SJSA1 (cell line): ENCODE results near the gene MBL2. TPM values are rescaled to one million over a fixed set of nuclear protein-coding genes. Genes with fewer than 3 reads are reported as not detected.

Source experiments
- DNase-seq, 2 experiments: peaks; one replicate each; pipeline ENCODE4 v3.0.0-alpha.2; 2015 to 2020; ENCODE audit warnings: low spot score in 2 of 2, low read depth in 1 of 2
- H3K27ac ChIP-seq: fragments of 250-450 bp; sonication (Bioruptor Pico); 2 replicates; pipeline ENCODE4 v1.5.1; 2020; ENCODE audit warnings: mild to moderate bottlenecking, moderate library complexity
- H3K27me3 ChIP-seq: fragments of 250-450 bp; sonication (Bioruptor Pico); replicated peaks from 2 replicates; pipeline ENCODE4 v1.5.1; 2020; ENCODE audit warnings: mild to moderate bottlenecking, moderate library complexity
- H3K36me3 ChIP-seq: fragments of 250-450 bp; sonication (Bioruptor Pico); 2 replicates; pipeline ENCODE4 v1.5.1; 2020; ENCODE audit warnings: mild to moderate bottlenecking
- H3K4me1 ChIP-seq: fragments of 250-450 bp; sonication (Bioruptor Pico); replicated peaks from 2 replicates; pipeline ENCODE4 v1.6.1; 2021; ENCODE audit warnings: mild to moderate bottlenecking
- H3K4me3 ChIP-seq: fragments of 250-450 bp; sonication (Bioruptor Pico); 2 replicates; pipeline ENCODE4 v1.5.1; 2020; ENCODE audit warnings: mild to moderate bottlenecking
- H3K9me3 ChIP-seq: fragments of 250-450 bp; sonication (Bioruptor Pico); replicated peaks from 2 replicates; pipeline ENCODE4 v1.5.1; 2020; ENCODE audit warnings: mild to moderate bottlenecking
- total RNA-seq: library from RNA; depleted of rRNA; stranded (reverse); fragments of >200 nt; shearing (Covaris generic); gene quantifications from 2 replicates; pipeline ENCODE4 v1.2.3, GENCODE V29; 2014

Gene MBL2
- total RNA-seq, 1 experiment from 2014 or later = not detected

GRCh38 chr10:52759154-52759553 lies 13.4 kb downstream of the MBL2 start:
- Histone ChIP-seq H3K27me3 (no peaks in the 10 kb centered on the region), H3K4me1 (no peaks in the 10 kb centered on the region)
- DNase-seq = no peak

DNA sequence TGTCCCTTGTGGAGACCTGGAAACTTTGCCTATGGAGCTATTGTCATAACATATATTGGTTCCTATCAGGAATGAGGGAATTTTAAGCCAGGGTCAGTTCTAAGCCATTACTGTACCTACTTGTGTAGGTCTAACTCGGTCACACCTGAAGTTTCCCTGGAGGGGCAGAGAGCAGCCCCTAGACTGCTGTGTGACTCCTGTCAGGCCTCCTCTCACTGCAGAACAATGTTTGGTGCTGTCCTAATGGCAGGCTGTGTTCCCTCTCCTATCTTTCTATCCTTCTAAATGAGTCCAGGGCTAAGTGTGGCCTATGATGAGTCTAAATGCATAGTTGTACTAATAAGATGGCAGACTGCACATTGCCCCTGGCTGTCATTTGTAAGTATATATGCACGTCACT lies 14.2 kb downstream of the MBL2 start:
- Histone ChIP-seq H3K27me3 (no peaks in the 10 kb centered on the region), H3K4me3 (no peak overlapping the region), H3K9me3 (no peaks in the 10 kb centered on the region), H3K36me3 (no peaks in the 10 kb centered on the region), H3K27ac (no peak overlapping the region), H3K4me1 (no peaks in the 10 kb centered on the region)
- peak in 1 of 2 experiments; percentile 17 for DNase-seq

More at GRCh38 chr10:52759154-52759553, 13.4 kb downstream of the MBL2 start:
- H3K36me3 ChIP-seq = no peaks in the 10 kb centered on the region
- H3K4me3 ChIP-seq = no peak overlapping the region
- no peak overlapping the region for H3K27ac ChIP-seq
- no peaks in the 10 kb centered on the region for H3K9me3 ChIP-seq

DNA sequence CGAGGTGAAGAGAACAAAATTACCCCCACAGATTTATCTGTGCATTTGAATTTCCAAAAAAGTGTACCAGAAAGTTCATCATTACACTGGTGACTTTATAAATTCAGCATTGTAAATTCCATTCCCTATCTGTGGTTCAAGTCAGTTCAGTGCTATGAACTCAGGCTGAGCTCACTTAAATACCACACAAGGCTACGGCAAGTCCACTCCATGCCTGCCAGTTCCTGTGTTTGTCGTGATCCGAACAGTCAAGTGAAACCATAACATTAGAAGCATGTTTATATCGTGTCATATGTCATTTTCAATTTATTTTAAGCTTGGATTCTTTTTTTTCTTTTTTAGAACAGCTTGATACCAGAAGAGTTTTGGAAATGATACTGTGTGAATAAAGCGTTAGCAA lies 14.8 kb downstream of the MBL2 start:
- DNase-seq = no peak
- H3K27me3 ChIP-seq = no peaks in the 10 kb centered on the region

GRCh38 chr10:52756966-52757365 lies 15.6 kb downstream of the MBL2 start:
- Histone ChIP-seq H3K27me3 (no peaks in the 10 kb centered on the region), H3K36me3 (no peaks in the 10 kb centered on the region), H3K27ac (no peak overlapping the region), H3K9me3 (no peaks in the 10 kb centered on the region), H3K4me3 (no peak overlapping the region), H3K4me1 (no peaks in the 10 kb centered on the region)
- no peak for DNase-seq

More for the DNA sequence above, 14.8 kb downstream of the MBL2 start:
- no peaks in the 10 kb centered on the region for H3K4me1 ChIP-seq
- H3K27ac ChIP-seq = no peak overlapping the region
- no peaks in the 10 kb centered on the region for H3K36me3 ChIP-seq
- no peaks in the 10 kb centered on the region for H3K9me3 ChIP-seq
- H3K4me3 ChIP-seq = no peak overlapping the region

GRCh38 chr10:52756295-52756694 lies 16.3 kb downstream of the MBL2 start:
- no peaks in the 10 kb centered on the region for H3K27me3 ChIP-seq
- H3K9me3 ChIP-seq = no peaks in the 10 kb centered on the region
- DNase-seq = no peak
- no peaks in the 10 kb centered on the region for H3K4me1 ChIP-seq
- no peaks in the 10 kb centered on the region for H3K36me3 ChIP-seq
- H3K27ac ChIP-seq = no peak overlapping the region
- no peak overlapping the region for H3K4me3 ChIP-seq

DNA sequence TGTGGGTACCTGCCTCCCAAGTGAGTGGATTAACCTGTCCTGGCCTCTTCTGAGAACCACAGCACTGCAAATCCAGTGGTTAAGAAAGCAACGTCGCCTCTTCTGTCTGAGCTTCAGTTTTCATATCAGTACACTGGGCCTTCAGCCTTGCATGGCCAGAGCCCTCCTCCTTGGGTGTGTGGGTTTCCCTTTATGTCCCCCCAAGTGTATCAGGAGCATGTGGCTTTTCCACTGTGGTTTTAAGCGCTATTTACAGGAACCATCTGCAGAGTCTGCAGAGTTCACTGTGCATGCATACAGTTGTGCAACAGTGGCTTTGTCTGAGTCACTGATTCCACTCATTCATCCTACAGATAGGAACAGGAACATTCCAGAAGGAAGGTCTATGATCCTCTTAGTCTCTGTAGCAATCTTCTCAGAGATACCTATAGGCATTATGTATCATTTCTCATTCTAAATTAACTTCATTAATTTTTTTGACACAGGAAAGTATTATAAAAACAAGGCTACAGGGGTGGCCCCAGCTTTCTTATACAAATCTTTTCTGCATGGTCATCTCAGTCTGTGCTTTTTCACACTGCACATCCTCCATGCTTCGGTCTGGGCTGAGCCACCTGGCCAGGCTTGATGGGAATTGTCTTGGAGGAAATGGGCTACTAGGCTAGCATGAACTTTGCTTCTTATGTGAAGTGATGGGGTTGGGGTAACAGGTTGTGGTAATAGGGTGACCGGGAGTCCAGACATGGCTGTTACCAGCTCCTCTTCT lies 17.1 kb downstream of the MBL2 start:
- no peaks in the 10 kb centered on the region for H3K4me1 ChIP-seq
- no peak overlapping the region for H3K27ac ChIP-seq
- no peak overlapping the region for H3K4me3 ChIP-seq
- no peaks in the 10 kb centered on the region for H3K27me3 ChIP-seq
- H3K36me3 ChIP-seq = no peaks in the 10 kb centered on the region
- no peaks in the 10 kb centered on the region for H3K9me3 ChIP-seq
- DNase-seq = no peak

DNA sequence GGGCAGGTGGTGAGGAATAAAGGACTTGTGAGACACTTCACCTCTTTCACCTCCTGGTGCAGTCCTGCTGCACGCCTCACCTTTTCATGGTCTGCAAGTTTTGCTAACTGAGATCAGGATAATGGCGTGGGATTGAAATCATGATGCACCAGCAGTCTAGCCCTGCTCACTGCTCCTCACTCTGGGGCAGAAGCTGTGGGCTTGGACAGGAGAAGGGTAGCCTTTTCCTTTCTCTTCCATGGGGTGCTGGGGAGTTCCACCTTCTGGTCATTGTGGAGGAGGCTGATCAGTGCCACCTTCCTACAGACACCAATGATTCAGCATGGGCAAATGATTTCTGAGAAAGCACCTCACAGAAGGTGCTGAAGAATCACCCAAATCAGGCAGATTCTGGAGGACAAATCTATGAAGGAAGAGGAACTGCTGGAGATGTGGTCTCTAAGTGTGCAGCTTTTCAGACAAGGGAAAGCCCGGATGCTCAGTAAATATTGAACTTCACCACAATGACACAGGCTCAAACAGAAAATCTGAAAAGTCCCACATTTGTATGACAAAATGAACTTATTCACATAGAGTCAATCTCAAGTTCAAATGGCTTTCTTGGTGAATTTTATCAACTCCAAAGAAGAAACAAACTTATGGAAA lies 19.7 kb downstream of the MBL2 start:
- H3K36me3 ChIP-seq = no peaks in the 10 kb centered on the region
- H3K9me3 ChIP-seq = no peaks in the 10 kb centered on the region
- H3K27me3 ChIP-seq = no peaks in the 10 kb centered on the region
- H3K4me1 ChIP-seq = no peaks in the 10 kb centered on the region
- H3K27ac ChIP-seq = no peak overlapping the region
- DNase-seq = no peak
- H3K4me3 ChIP-seq = no peak overlapping the region

DNA sequence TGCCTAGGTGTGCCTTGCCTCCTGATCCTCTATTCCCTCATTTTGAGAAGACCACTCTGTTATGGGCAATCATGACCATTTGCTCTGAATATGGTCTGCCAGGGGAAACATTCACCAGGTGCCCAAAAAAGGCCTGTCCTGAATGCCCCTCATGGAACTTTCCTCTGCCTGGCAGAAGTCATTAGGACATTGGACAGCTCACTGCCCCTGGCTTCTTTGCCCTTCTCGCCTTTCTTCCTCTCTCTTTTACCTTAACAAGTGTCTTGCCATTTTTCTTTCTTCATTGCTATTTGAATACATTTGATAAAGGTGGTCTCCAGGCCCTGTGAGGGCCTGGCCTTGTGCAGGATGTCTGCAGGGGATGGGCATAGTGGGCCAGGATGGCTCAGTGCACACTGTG lies 20.3 kb downstream of the MBL2 start:
- no peaks in the 10 kb centered on the region for H3K4me1 ChIP-seq

DNA sequence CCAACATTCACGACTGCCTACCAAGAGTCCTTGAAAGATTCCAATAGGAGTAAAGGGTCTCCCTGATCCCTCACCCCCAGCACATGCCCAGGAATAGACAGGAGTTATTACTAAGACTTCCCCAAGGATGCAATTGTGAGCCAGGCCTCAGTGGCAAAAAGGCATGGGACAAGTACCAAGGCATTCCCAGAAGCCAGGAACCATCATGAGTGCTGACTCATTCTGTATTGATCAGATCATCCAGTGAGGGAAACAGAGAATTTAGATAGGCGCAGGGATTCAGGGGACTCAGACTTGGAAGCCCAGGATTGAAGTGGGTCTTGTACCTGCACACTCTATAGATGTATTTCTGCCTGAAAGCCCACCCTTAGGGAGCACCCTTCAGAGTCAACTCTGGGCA lies 21.2 kb downstream of the MBL2 start:
- DNase-seq = no peak
- Histone ChIP-seq H3K27ac (no peak overlapping the region), H3K36me3 (no peaks in the 10 kb centered on the region), H3K4me1 (no peaks in the 10 kb centered on the region), H3K27me3 (no peaks in the 10 kb centered on the region), H3K9me3 (no peaks in the 10 kb centered on the region), H3K4me3 (no peak overlapping the region)

More for the DNA sequence above, 20.3 kb downstream of the MBL2 start:
- Histone ChIP-seq H3K36me3 (no peaks in the 10 kb centered on the region), H3K9me3 (no peaks in the 10 kb centered on the region), H3K4me3 (no peak overlapping the region), H3K27ac (no peak overlapping the region), H3K27me3 (no peaks in the 10 kb centered on the region)
- no peak for DNase-seq

- H3K4me1 ChIP-seq = no peaks in the 10 kb centered on the region
- H3K27me3 ChIP-seq = no peaks in the 10 kb centered on the region
- no peak for DNase-seq
- no peaks in the 10 kb centered on the region for H3K9me3 ChIP-seq
- no peak overlapping the region for H3K27ac ChIP-seq
- H3K36me3 ChIP-seq = no peaks in the 10 kb centered on the region
- no peak overlapping the region for H3K4me3 ChIP-seq
These were observed 22.0 kb downstream of the MBL2 start for GRCh38 chr10:52750629-52751028.

GRCh38 chr10:52747694-52748093 lies 24.9 kb downstream of the MBL2 start:
- no peak for DNase-seq
- Histone ChIP-seq H3K27ac (no peak overlapping the region), H3K36me3 (no peaks in the 10 kb centered on the region), H3K4me1 (no peaks in the 10 kb centered on the region), H3K27me3 (no peaks in the 10 kb centered on the region), H3K9me3 (no peaks in the 10 kb centered on the region), H3K4me3 (no peak overlapping the region)

DNA sequence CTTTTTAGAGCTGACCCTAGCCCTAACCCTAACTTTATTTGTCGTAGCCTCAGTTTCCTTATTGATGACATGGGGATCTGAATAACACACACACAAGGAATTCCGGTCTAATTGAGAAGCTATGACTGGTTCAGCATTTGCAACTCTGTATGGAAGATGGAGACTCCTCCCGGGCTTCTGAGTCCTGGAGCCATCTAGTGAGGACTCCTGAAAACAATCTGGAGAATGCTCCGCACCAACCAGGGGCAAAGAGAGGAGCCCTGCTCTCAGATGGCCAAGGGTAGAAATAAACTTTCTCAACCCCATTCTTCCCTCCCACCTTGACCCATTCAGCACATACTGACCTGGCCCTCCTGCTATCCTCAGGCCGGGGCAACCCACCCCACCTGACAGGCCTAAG lies 26.4 kb downstream of the MBL2 start:
- Histone ChIP-seq H3K4me1 (no peaks in the 10 kb centered on the region), H3K4me3 (no peak overlapping the region), H3K36me3 (no peaks in the 10 kb centered on the region), H3K27ac (no peak overlapping the region), H3K9me3 (no peaks in the 10 kb centered on the region), H3K27me3 (no peaks in the 10 kb centered on the region)
- DNase-seq = no peak

- H3K27ac ChIP-seq = no peak overlapping the region
- no peaks in the 10 kb centered on the region for H3K9me3 ChIP-seq
- no peak for DNase-seq
- no peaks in the 10 kb centered on the region for H3K4me1 ChIP-seq
- no peaks in the 10 kb centered on the region for H3K36me3 ChIP-seq
- H3K27me3 ChIP-seq = no peaks in the 10 kb centered on the region
- H3K4me3 ChIP-seq = no peak overlapping the region
These were observed 28.4 kb downstream of the MBL2 start for GRCh38 chr10:52744057-52744805.

DNA sequence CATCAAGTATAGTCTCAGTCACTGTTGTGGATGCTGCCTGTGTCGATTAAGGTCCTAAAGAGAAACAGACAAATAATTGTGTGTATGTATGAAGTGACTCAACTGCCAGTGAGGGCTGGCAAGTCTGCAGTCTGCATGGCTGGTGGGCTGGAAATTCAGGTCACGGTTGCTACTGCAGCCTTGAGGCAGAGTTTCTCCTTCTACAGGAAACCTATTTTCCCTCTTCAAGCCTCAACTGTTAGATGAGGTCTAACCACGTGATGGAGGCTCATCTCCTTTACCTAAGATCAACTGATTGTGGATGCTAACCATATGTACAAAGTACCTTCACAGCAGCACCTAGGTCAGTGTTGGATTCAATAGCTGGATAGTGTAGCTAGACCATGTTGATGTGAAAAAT lies 29.9 kb downstream of the MBL2 start:
- H3K27me3 ChIP-seq = no peaks in the 10 kb centered on the region
- no peak overlapping the region for H3K4me3 ChIP-seq
- DNase-seq = no peak
- H3K27ac ChIP-seq = no peak overlapping the region
- no peaks in the 10 kb centered on the region for H3K9me3 ChIP-seq
- no peaks in the 10 kb centered on the region for H3K4me1 ChIP-seq
- H3K36me3 ChIP-seq = no peaks in the 10 kb centered on the region
